SKM-1 treated with dmso at 0.1 percent for 144 hours (cell line): ENCODE results near the gene ARMC9.
A peak's percentile ranks its signal among the peaks of the same experiment; 100 is the strongest.
"Not testable (repeated sequence)": the region's sequence is repeated elsewhere in the genome, so short reads cannot be mapped to it uniquely, and the experiment has no call there.

ENCODE experiments used
- DNase-seq: peaks from one replicate; lab custom pipeline; 2025; ENCODE audit not compliant: unreplicated experiment; lab: John Stamatoyannopoulos, UW

The ARMC9 gene

GRCh38 chr2:231336700-231337099 is 138.3 kb downstream of the ARMC9 start:
- DNase-seq: no peak

- no peak for DNase-seq
These were observed 139.7 kb downstream of the ARMC9 start for GRCh38 chr2:231337807-231338759.

GRCh38 chr2:231339316-231339715 is 140.9 kb downstream of the ARMC9 start:
- peak; percentile 11 for DNase-seq

- no peak for DNase-seq
These were observed 142.7 kb downstream of the ARMC9 start for GRCh38 chr2:231341100-231341499.

GRCh38 chr2:231342061-231342711 is 143.8 kb downstream of the ARMC9 start:
- DNase-seq: peak; percentile 31

GRCh38 chr2:231343006-231343710 is 144.7 kb downstream of the ARMC9 start:
- DNase-seq: no peak

GRCh38 chr2:231343988-231344387 is 145.6 kb downstream of the ARMC9 start:
- DNase-seq: no peak

GRCh38 chr2:231344851-231345250 is 146.4 kb downstream of the ARMC9 start:
- DNase-seq: no peak

- no peak for DNase-seq
These were observed 148.7 kb downstream of the ARMC9 start for GRCh38 chr2:231347081-231347480.

GRCh38 chr2:231347638-231348037 is 149.2 kb downstream of the ARMC9 start:
- DNase-seq: no peak

- DNase-seq: no peak
These were observed 149.7 kb downstream of the ARMC9 start for GRCh38 chr2:231348173-231348572.

- no peak for DNase-seq
These were observed 150.4 kb downstream of the ARMC9 start for GRCh38 chr2:231348704-231349373.

GRCh38 chr2:231349374-231349735 is 150.9 kb downstream of the ARMC9 start:
- DNase-seq: not testable (repeated sequence)

- DNase-seq: no peak
These were observed 153.2 kb downstream of the ARMC9 start for GRCh38 chr2:231351648-231352047.

GRCh38 chr2:231353469-231353868 is 155.0 kb downstream of the ARMC9 start:
- DNase-seq: no peak

GRCh38 chr2:231355508-231356465 is 157.4 kb downstream of the ARMC9 start:
- no peak for DNase-seq

- no peak for DNase-seq
These were observed 158.0 kb downstream of the ARMC9 start for GRCh38 chr2:231356466-231356844.

- no peak for DNase-seq
These were observed 158.6 kb downstream of the ARMC9 start for GRCh38 chr2:231357048-231357447.

GRCh38 chr2:231357931-231358330 is 159.5 kb downstream of the ARMC9 start:
- no peak for DNase-seq

GRCh38 chr2:231359441-231359840 is 161.0 kb downstream of the ARMC9 start:
- no peak for DNase-seq
